SK-N-SH treated with all-trans-retinoic acid at 6 μM for 48 hours (cell line): ENCODE measurements around the gene NKTR.

Experiments used
- ARNTL ChIP-seq: fragments of 450-650 bp; formaldehyde crosslinking; IDR thresholded peaks from 2 replicates; pipeline ENCODE4 v1.5.0; 2020; ENCODE audit warnings: low read depth, mild to moderate bottlenecking, moderate library complexity, borderline replicate concordance
- GLIS3 ChIP-seq: fragments of 250-450 bp; sonication (Bioruptor Pico); IDR thresholded peaks from 2 replicates; pipeline ENCODE4 v1.5.0; 2020; ENCODE audit warnings: mild to moderate bottlenecking, moderate library complexity
- PPARA ChIP-seq: fragments of 250-450 bp; sonication (Bioruptor Pico); IDR thresholded peaks from 2 replicates; pipeline ENCODE4 v1.5.0; 2020; ENCODE audit warnings: mild to moderate bottlenecking, borderline replicate concordance
- RARB ChIP-seq: fragments of 250-450 bp; sonication (Bioruptor Pico); IDR thresholded peaks from 2 replicates; pipeline ENCODE4 v1.8.0; 2021; ENCODE audit warnings: mild to moderate bottlenecking, moderate library complexity
- TOX ChIP-seq: fragments of 250-450 bp; sonication (Bioruptor Pico); IDR thresholded peaks from 2 replicates; pipeline ENCODE4 v1.8.0; 2021; ENCODE audit warnings: mild to moderate bottlenecking, moderate library complexity, borderline replicate concordance
- TSHZ2 ChIP-seq: fragments of 250-450 bp; sonication (Bioruptor Pico); IDR thresholded peaks from 2 replicates; pipeline ENCODE4 v1.5.0; 2020; ENCODE audit warnings: mild to moderate bottlenecking, moderate library complexity
- ZC3H10 ChIP-seq: fragments of 250-450 bp; sonication (Bioruptor Pico); IDR thresholded peaks from 2 replicates; pipeline ENCODE4 v1.5.1; 2021; ENCODE audit warnings: mild to moderate bottlenecking, moderate library complexity
- ZFP3 ChIP-seq: fragments of 250-450 bp; sonication (Bioruptor Pico); IDR thresholded peaks from 2 replicates; pipeline ENCODE4 v1.5.0; 2020; ENCODE audit warnings: mild to moderate bottlenecking, moderate library complexity
- ZFP30 ChIP-seq: fragments of 450-650 bp; formaldehyde crosslinking; IDR thresholded peaks from 2 replicates; pipeline ENCODE4 v1.5.0; 2022; ENCODE audit warnings: mild to moderate bottlenecking, moderate library complexity
- TF ChIP-seq, protein P1 (sequence below): fragments of 250-450 bp; sonication (Bioruptor Pico); IDR thresholded peaks from 2 replicates; pipeline ENCODE4 v1.5.1; 2020; ENCODE audit warnings: low read depth, mild to moderate bottlenecking, moderate library complexity
- TF ChIP-seq, protein P2 (sequence below): fragments of 250-450 bp; sonication (Bioruptor Pico); IDR thresholded peaks from 2 replicates; pipeline ENCODE4 v1.8.0; 2020; ENCODE audit warnings: mild to moderate bottlenecking, moderate library complexity, borderline replicate concordance
- TF ChIP-seq, protein P3 (sequence below): fragments of 250-450 bp; sonication (Bioruptor Pico); IDR thresholded peaks from 2 replicates; pipeline ENCODE4 v1.8.0; 2021; ENCODE audit warnings: low read depth, mild to moderate bottlenecking, moderate library complexity, borderline replicate concordance
- TF ChIP-seq, protein P4 (sequence below): fragments of 250-450 bp; sonication (Bioruptor Pico); IDR thresholded peaks from 2 replicates; pipeline ENCODE4 v1.5.1; 2021; ENCODE audit warnings: mild to moderate bottlenecking, moderate library complexity

DNA sequence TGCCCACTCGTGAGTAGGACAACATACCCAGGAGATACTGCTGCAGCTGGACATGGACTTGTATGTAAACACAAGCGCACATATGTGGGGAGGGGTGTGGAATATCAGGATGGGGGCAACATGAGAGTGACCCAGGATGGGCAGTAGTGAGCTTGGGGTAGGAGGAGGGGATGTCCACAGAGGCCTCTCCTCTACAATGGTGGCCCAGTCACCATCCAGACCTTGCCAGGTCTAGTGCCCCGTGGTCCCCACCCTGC is 52.7 kb downstream of the NKTR start:
- TF ChIP-seq ZC3H10 (no peak), ZFP3 (CRISPR knock-in tag) (no peak), GLIS3 (CRISPR knock-in tag) (no peak), RARB (CRISPR knock-in tag) (no peak), PPARA (CRISPR knock-in tag) (no peak), TSHZ2 (no peak), ARNTL (CRISPR knock-in tag) (no peak), TOX (CRISPR knock-in tag) (no peak), ZFP30 (no peak)
- TF ChIP-seq, protein P1, sequence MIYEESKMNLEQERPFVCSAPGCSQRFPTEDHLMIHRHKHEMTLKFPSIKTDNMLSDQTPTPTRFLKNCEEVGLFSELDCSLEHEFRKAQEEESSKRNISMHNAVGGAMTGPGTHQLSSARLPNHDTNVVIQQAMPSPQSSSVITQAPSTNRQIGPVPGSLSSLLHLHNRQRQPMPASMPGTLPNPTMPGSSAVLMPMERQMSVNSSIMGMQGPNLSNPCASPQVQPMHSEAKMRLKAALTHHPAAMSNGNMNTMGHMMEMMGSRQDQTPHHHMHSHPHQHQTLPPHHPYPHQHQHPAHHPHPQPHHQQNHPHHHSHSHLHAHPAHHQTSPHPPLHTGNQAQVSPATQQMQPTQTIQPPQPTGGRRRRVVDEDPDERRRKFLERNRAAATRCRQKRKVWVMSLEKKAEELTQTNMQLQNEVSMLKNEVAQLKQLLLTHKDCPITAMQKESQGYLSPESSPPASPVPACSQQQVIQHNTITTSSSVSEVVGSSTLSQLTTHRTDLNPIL (CRISPR knock-in tag) = no peak
- TF ChIP-seq, protein P2, sequence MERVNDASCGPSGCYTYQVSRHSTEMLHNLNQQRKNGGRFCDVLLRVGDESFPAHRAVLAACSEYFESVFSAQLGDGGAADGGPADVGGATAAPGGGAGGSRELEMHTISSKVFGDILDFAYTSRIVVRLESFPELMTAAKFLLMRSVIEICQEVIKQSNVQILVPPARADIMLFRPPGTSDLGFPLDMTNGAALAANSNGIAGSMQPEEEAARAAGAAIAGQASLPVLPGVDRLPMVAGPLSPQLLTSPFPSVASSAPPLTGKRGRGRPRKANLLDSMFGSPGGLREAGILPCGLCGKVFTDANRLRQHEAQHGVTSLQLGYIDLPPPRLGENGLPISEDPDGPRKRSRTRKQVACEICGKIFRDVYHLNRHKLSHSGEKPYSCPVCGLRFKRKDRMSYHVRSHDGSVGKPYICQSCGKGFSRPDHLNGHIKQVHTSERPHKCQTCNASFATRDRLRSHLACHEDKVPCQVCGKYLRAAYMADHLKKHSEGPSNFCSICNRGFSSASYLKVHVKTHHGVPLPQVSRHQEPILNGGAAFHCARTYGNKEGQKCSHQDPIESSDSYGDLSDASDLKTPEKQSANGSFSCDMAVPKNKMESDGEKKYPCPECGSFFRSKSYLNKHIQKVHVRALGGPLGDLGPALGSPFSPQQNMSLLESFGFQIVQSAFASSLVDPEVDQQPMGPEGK (CRISPR knock-in tag) = no peak
- TF ChIP-seq, protein P3, sequence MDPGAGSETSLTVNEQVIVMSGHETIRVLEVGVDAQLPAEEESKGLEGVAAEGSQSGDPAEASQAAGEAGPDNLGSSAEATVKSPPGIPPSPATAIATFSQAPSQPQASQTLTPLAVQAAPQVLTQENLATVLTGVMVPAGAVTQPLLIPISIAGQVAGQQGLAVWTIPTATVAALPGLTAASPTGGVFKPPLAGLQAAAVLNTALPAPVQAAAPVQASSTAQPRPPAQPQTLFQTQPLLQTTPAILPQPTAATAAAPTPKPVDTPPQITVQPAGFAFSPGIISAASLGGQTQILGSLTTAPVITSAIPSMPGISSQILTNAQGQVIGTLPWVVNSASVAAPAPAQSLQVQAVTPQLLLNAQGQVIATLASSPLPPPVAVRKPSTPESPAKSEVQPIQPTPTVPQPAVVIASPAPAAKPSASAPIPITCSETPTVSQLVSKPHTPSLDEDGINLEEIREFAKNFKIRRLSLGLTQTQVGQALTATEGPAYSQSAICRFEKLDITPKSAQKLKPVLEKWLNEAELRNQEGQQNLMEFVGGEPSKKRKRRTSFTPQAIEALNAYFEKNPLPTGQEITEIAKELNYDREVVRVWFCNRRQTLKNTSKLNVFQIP (CRISPR knock-in tag) = no peak
- TF ChIP-seq, protein P4, sequence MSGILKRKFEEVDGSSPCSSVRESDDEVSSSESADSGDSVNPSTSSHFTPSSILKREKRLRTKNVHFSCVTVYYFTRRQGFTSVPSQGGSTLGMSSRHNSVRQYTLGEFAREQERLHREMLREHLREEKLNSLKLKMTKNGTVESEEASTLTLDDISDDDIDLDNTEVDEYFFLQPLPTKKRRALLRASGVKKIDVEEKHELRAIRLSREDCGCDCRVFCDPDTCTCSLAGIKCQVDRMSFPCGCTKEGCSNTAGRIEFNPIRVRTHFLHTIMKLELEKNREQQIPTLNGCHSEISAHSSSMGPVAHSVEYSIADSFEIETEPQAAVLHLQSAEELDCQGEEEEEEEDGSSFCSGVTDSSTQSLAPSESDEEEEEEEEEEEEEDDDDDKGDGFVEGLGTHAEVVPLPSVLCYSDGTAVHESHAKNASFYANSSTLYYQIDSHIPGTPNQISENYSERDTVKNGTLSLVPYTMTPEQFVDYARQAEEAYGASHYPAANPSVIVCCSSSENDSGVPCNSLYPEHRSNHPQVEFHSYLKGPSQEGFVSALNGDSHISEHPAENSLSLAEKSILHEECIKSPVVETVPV (CRISPR knock-in tag) = no peak
